ENCODE measurements around the gene DBNL. TPM values are rescaled to one million over a fixed set of nuclear protein-coding genes. Genes with fewer than 3 reads are reported as not detected.
A peak's percentile ranks its signal among the peaks of the same experiment; 100 is the strongest.

DBNL gene
- total RNA-seq, 3 donors from 2014 or later = 90.8 to 110 (median 102) TPM

GRCh38 chr7:44103923-44104859 lies 59.7 kb downstream of the DBNL start, which contains the start of gene AEBP1:
Gene AEBP1, plus strand, starts transcription at chr7:44104345. Its CDS starts 321 bp downstream, at chr7:44104666.
- intact Hi-C loops (cut with DNase I; ENCODE audit: low total_unique reads) = no loop called here
- H3K4me1 ChIP-seq = peaks cover 0 to 2% of the 10 kb centered on the region in 2 donors
- no peaks in the 10 kb centered on the region for H3K27me3 ChIP-seq
- TF ChIP-seq, protein P1, sequence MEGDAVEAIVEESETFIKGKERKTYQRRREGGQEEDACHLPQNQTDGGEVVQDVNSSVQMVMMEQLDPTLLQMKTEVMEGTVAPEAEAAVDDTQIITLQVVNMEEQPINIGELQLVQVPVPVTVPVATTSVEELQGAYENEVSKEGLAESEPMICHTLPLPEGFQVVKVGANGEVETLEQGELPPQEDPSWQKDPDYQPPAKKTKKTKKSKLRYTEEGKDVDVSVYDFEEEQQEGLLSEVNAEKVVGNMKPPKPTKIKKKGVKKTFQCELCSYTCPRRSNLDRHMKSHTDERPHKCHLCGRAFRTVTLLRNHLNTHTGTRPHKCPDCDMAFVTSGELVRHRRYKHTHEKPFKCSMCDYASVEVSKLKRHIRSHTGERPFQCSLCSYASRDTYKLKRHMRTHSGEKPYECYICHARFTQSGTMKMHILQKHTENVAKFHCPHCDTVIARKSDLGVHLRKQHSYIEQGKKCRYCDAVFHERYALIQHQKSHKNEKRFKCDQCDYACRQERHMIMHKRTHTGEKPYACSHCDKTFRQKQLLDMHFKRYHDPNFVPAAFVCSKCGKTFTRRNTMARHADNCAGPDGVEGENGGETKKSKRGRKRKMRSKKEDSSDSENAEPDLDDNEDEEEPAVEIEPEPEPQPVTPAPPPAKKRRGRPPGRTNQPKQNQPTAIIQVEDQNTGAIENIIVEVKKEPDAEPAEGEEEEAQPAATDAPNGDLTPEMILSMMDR (IDR thresholded peaks at IDR 0.05) = no peak
- TF ChIP-seq POLR2A (IDR thresholded peaks at IDR 0.05) = no peak
- TF ChIP-seq POLR2AphosphoS5 (IDR thresholded peaks at IDR 0.05) = no peak
- H3K9me3 ChIP-seq = no peaks in the 10 kb centered on the region
- H3K36me3 ChIP-seq = no peaks in the 10 kb centered on the region
- peak within 1 kb of the TSS; percentile 70 to 95 (median 80) for H3K4me3 ChIP-seq
- peak within 1 kb of the TSS; percentile 87 to 98 for H3K27ac ChIP-seq
- no peak for DNase-seq (ENCODE audit: low spot score in 2 of 2)

GRCh38 chr7:44104860-44105771 lies 60.6 kb downstream of the DBNL start:
- intact Hi-C loops (cut with DNase I; ENCODE audit: low total_unique reads) = no loop called here
- TF ChIP-seq, protein P1 (IDR thresholded peaks at IDR 0.05) = no peak
- TF ChIP-seq POLR2AphosphoS5 (IDR thresholded peaks at IDR 0.05) (peak in 2 of 3 donors; percentile 71 to 82), POLR2A (IDR thresholded peaks at IDR 0.05) (no peak)
- Histone ChIP-seq H3K27ac (peak overlapping the region; percentile 87 to 98), H3K4me3 (peak overlapping the region; percentile 70 to 95 (median 80)), H3K9me3 (no peaks in the 10 kb centered on the region), H3K27me3 (no peaks in the 10 kb centered on the region), H3K36me3 (no peaks in the 10 kb centered on the region), H3K4me1 (peaks cover 0 to 2% of the 10 kb centered on the region in 2 donors)
- DNase-seq (ENCODE audit: low spot score in 2 of 2) = no peak

GRCh38 chr7:44105832-44106231 lies 61.3 kb downstream of the DBNL start:
- no peak for DNase-seq (ENCODE audit: low spot score in 2 of 2)
- Histone ChIP-seq H3K9me3 (no peaks in the 10 kb centered on the region), H3K27ac (peak overlapping the region; percentile 87 to 98), H3K27me3 (no peaks in the 10 kb centered on the region), H3K36me3 (no peaks in the 10 kb centered on the region), H3K4me1 (peaks cover 0 to 2% of the 10 kb centered on the region in 2 donors), H3K4me3 (peak overlapping the region; percentile 70 to 95 (median 80))
- TF ChIP-seq, protein P1 (IDR thresholded peaks at IDR 0.05) = no peak
- TF ChIP-seq POLR2AphosphoS5 (IDR thresholded peaks at IDR 0.05) (no peak), POLR2A (IDR thresholded peaks at IDR 0.05) (no peak)
- intact Hi-C loops (cut with DNase I; ENCODE audit: low total_unique reads) = no loop called here

- Histone ChIP-seq H3K4me1 (peaks cover 0 to 2% of the 10 kb centered on the region in 2 donors), H3K4me3 (peak overlapping the region; percentile 70 to 95 (median 80)), H3K27ac (peak overlapping the region; percentile 87 to 98), H3K27me3 (no peaks in the 10 kb centered on the region), H3K36me3 (no peaks in the 10 kb centered on the region), H3K9me3 (no peaks in the 10 kb centered on the region)
- TF ChIP-seq, protein P1 (IDR thresholded peaks at IDR 0.05) = no peak
- TF ChIP-seq POLR2AphosphoS5 (IDR thresholded peaks at IDR 0.05) (no peak), POLR2A (IDR thresholded peaks at IDR 0.05) (no peak)
- DNase-seq (ENCODE audit: low spot score in 2 of 2) = no peak
- intact Hi-C loops (cut with DNase I; ENCODE audit: low total_unique reads) = no loop called here
Measured at GRCh38 chr7:44106311-44107065, 62.0 kb downstream of the DBNL start.
